ENCODE measurements around the gene PALD1. TPM values are rescaled to one million over a fixed set of nuclear protein-coding genes. Genes with fewer than 3 reads are reported as not detected.
"Not testable (repeated sequence)": the region's sequence is repeated elsewhere in the genome, so short reads cannot be mapped to it uniquely, and the experiment has no call there.

The PALD1 gene
- total and polyA plus RNA-seq, 3 donors from 2014 or later: 6.3 to 13.3 (median 8.3) TPM

- H3K4me3 ChIP-seq: no peak overlapping the region
- H3K27me3 ChIP-seq: no peaks in the 10 kb centered on the region
- no peaks in the 10 kb centered on the region for H3K9me3 ChIP-seq
- H3K4me1 ChIP-seq: no peaks in the 10 kb centered on the region
- intact Hi-C loops (cut with DNase I; ENCODE audit: low total_unique reads): no loop called here
- no peak for DNase-seq
- WGBS, 2 donors: 97 to 98% methylated on average over 4 of the region's 4 CpGs
- no peaks in the 10 kb centered on the region for H3K36me3 ChIP-seq (ENCODE audit: low read depth, missing control alignments)
- no peak overlapping the region for H3K27ac ChIP-seq
- TF ChIP-seq POLR2A (IDR thresholded peaks at IDR 0.05) (no peak), CTCF (IDR thresholded peaks at IDR 0.05) (no peak)
Observed at GRCh38 chr10:70607936-70608335, 129.4 kb downstream of the PALD1 start.

GRCh38 chr10:70613941-70614340, 135.4 kb downstream of the PALD1 start:
- Histone ChIP-seq H3K9me3 (no peaks in the 10 kb centered on the region), H3K27ac (no peak overlapping the region), H3K36me3 (ENCODE audit: low read depth, missing control alignments) (no peaks in the 10 kb centered on the region), H3K4me3 (no peak overlapping the region), H3K4me1 (no peaks in the 10 kb centered on the region), H3K27me3 (no peaks in the 10 kb centered on the region)
- intact Hi-C loops (cut with DNase I; ENCODE audit: low total_unique reads): no loop called here
- WGBS, 2 donors: 66 to 68% methylated on average over 2 of the region's 2 CpGs
- TF ChIP-seq POLR2A (IDR thresholded peaks at IDR 0.05) (no peak), CTCF (IDR thresholded peaks at IDR 0.05) (no peak)
- no peak for DNase-seq

GRCh38 chr10:70614364-70614763, 135.8 kb downstream of the PALD1 start:
- H3K4me3 ChIP-seq; DNase-seq; H3K27ac ChIP-seq; H3K36me3 ChIP-seq (ENCODE audit: low read depth, missing control alignments); H3K9me3 ChIP-seq; H3K4me1 ChIP-seq; H3K27me3 ChIP-seq; intact Hi-C loops (cut with DNase I; ENCODE audit: low total_unique reads): not testable (repeated sequence)
- WGBS, 2 donors: 94 to 97% methylated on average over 3 of the region's 3 CpGs

GRCh38 chr10:70615211-70615610, 136.6 kb downstream of the PALD1 start:
- Histone ChIP-seq H3K36me3 (ENCODE audit: low read depth, missing control alignments) (no peaks in the 10 kb centered on the region), H3K27me3 (no peaks in the 10 kb centered on the region), H3K4me1 (no peaks in the 10 kb centered on the region), H3K4me3 (no peak overlapping the region), H3K9me3 (no peaks in the 10 kb centered on the region), H3K27ac (no peak overlapping the region)
- WGBS, 2 donors: 70 to 75% methylated on average over 2 of the region's 2 CpGs
- DNase-seq: no peak
- intact Hi-C loops (cut with DNase I; ENCODE audit: low total_unique reads): no loop called here
- TF ChIP-seq CTCF (IDR thresholded peaks at IDR 0.05): no peak
- no peak for TF ChIP-seq POLR2A (IDR thresholded peaks at IDR 0.05)

GRCh38 chr10:70615784-70616522, 137.4 kb downstream of the PALD1 start:
- Histone ChIP-seq H3K4me1 (no peaks in the 10 kb centered on the region), H3K4me3 (no peak overlapping the region), H3K27me3 (no peaks in the 10 kb centered on the region), H3K36me3 (ENCODE audit: low read depth, missing control alignments) (no peaks in the 10 kb centered on the region), H3K9me3 (no peaks in the 10 kb centered on the region), H3K27ac (no peak overlapping the region)
- intact Hi-C loops (cut with DNase I; ENCODE audit: low total_unique reads): no loop called here
- WGBS, 2 donors: 85 to 87% methylated on average over 7 of the region's 7 CpGs
- TF ChIP-seq POLR2A (IDR thresholded peaks at IDR 0.05) (no peak), CTCF (IDR thresholded peaks at IDR 0.05) (no peak)
- no peak for DNase-seq

Measured in testis (tissue), 3 donors.